H9 (cell line): Measurements from ENCODE around the gene EFNA5. TPM values are rescaled to one million over a fixed set of nuclear protein-coding genes. Genes with fewer than 3 reads are reported as not detected.

ENCODE experiments used
- DNase-seq: peaks from one replicate; pipeline ENCODE4 v3.0.0-alpha.2; 2017
- H2AFZ ChIP-seq: one replicate; pipeline ENCODE4 v1.6.1; 2013; ENCODE audit warnings: mild to moderate bottlenecking, low read length, control low read depth, moderate library complexity
- H2AK5ac ChIP-seq: 2 replicates; pipeline ENCODE4 v1.6.1; 2013; ENCODE audit warnings: low read length, control low read depth, mixed read lengths; ENCODE audit not compliant: insufficient read length
- H2BK120ac ChIP-seq: one replicate; pipeline ENCODE4 v1.6.1; 2013; ENCODE audit warnings: low read depth, mild to moderate bottlenecking, low read length, control low read depth, inconsistent platforms; ENCODE audit not compliant: poor library complexity, severe bottlenecking
- H2BK12ac ChIP-seq: 2 replicates; pipeline ENCODE4 v1.6.1; 2013; ENCODE audit warnings: low read length, control low read depth, mixed read lengths, low read depth; ENCODE audit not compliant: insufficient read length
- H2BK15ac ChIP-seq: 2 replicates; pipeline ENCODE4 v1.6.1; 2013; ENCODE audit warnings: low read depth, low read length, control low read depth
- H2BK20ac ChIP-seq: one replicate; pipeline ENCODE4 v1.6.1; 2013; ENCODE audit warnings: low read depth, mild to moderate bottlenecking, low read length, control low read depth, inconsistent platforms; ENCODE audit not compliant: poor library complexity, severe bottlenecking
- H2BK5ac ChIP-seq: 2 replicates; pipeline ENCODE4 v1.6.1; 2013; ENCODE audit warnings: low read length, control low read depth, mixed read lengths; ENCODE audit not compliant: insufficient read length
- H3K14ac ChIP-seq: 2 replicates; pipeline ENCODE4 v1.6.1; 2013; ENCODE audit warnings: low read length, control low read depth; ENCODE audit not compliant: insufficient read depth
- H3K18ac ChIP-seq: 2 replicates; pipeline ENCODE4 v1.6.1; 2013; ENCODE audit warnings: low read depth, mild to moderate bottlenecking, mixed read lengths, low read length, control low read depth; ENCODE audit not compliant: insufficient read length
- H3K23ac ChIP-seq: 2 replicates; pipeline ENCODE4 v1.6.1; 2013; ENCODE audit warnings: low read length, control low read depth, mixed read lengths, low read depth; ENCODE audit not compliant: insufficient read length
- H3K23me2 ChIP-seq: 2 replicates; pipeline ENCODE4 v1.6.1; 2013; ENCODE audit warnings: low read depth, mild to moderate bottlenecking, mixed read lengths, low read length, control low read depth; ENCODE audit not compliant: insufficient read length, poor library complexity, severe bottlenecking
- H3K27ac ChIP-seq: 2 replicates; pipeline ENCODE4 v1.5.1; 2013; ENCODE audit warnings: low read length, control low read depth, mixed read lengths, low read depth; ENCODE audit not compliant: insufficient read length
- H3K27me3 ChIP-seq: 2 replicates; pipeline ENCODE4 v1.6.1; 2013; ENCODE audit warnings: low read length, control low read depth, inconsistent platforms; ENCODE audit not compliant: insufficient read depth
- H3K4ac ChIP-seq: 2 replicates; pipeline ENCODE4 v1.6.1; 2013; ENCODE audit warnings: low read depth, mild to moderate bottlenecking, control low read depth, inconsistent platforms, low read length, moderate library complexity
- H3K4me1 ChIP-seq: 2 replicates; pipeline ENCODE4 v1.6.1; 2013; ENCODE audit warnings: low read length, control low read depth, inconsistent platforms; ENCODE audit not compliant: insufficient read depth
- H3K4me2 ChIP-seq: 2 replicates; pipeline ENCODE4 v1.6.1; 2013; ENCODE audit warnings: low read length, control low read depth, mixed read lengths; ENCODE audit not compliant: insufficient read length, insufficient read depth
- H3K56ac ChIP-seq: 2 replicates; pipeline ENCODE4 v1.6.1; 2013; ENCODE audit warnings: low read depth, mild to moderate bottlenecking, mixed read lengths, low read length, control low read depth; ENCODE audit not compliant: insufficient read length
- H3K79me1 ChIP-seq: 2 replicates; pipeline ENCODE4 v1.6.1; 2013; ENCODE audit warnings: low read depth, mild to moderate bottlenecking, moderate library complexity, low read length, control low read depth, inconsistent platforms; ENCODE audit not compliant: insufficient read depth, poor library complexity, severe bottlenecking
- H3K79me2 ChIP-seq: 2 replicates; pipeline ENCODE4 v1.6.1; 2013; ENCODE audit warnings: low read length, control low read depth, inconsistent platforms; ENCODE audit not compliant: insufficient read depth
- H3K9ac ChIP-seq: 2 replicates; pipeline ENCODE4 v1.6.1; 2013; ENCODE audit warnings: low read length, control low read depth, mixed read lengths; ENCODE audit not compliant: insufficient read length; ENCODE audit errors: extremely low read depth
- H3K9me3 ChIP-seq: one replicate; pipeline ENCODE4 v1.6.1; 2013; ENCODE audit warnings: low read depth, low read length, inconsistent platforms; ENCODE audit not compliant: control insufficient read depth
- H3T11ph ChIP-seq: one replicate; pipeline ENCODE4 v1.6.1; 2013; ENCODE audit warnings: mild to moderate bottlenecking, low read length, control low read depth, inconsistent platforms
- H4K20me1 ChIP-seq: one replicate; pipeline ENCODE4 v1.6.1; 2013; ENCODE audit not compliant: control insufficient read depth, insufficient read length, insufficient read depth
- H4K5ac ChIP-seq: 2 replicates; pipeline ENCODE4 v1.6.1; 2013; ENCODE audit warnings: low read depth, mild to moderate bottlenecking, mixed read lengths, low read length, control low read depth; ENCODE audit not compliant: insufficient read length
- H4K8ac ChIP-seq: replicated peaks from 2 replicates; pipeline ENCODE4 v1.6.1; 2013; ENCODE audit warnings: low read length, control low read depth, mixed read lengths, low read depth; ENCODE audit not compliant: insufficient read length
- H4K91ac ChIP-seq: 2 replicates; pipeline ENCODE4 v1.6.1; 2013; ENCODE audit warnings: low read depth, mild to moderate bottlenecking, moderate library complexity, mixed read lengths, low read length, control low read depth; ENCODE audit not compliant: insufficient read length
- H3K27ac Mint-ChIP-seq, 3 experiments: 2 replicates in 2 of 3; 3 replicates in 1 of 3; pipeline ENCODE4 v1.8.0; 2020 to 2021; ENCODE audit warnings: mixed read lengths in 3 of 3, mild to moderate bottlenecking in 1 of 3, moderate library complexity in 1 of 3
- H3K27me3 Mint-ChIP-seq: 2 replicates; pipeline ENCODE4 v1.8.0; 2021; ENCODE audit warnings: low read depth, mild to moderate bottlenecking, moderate library complexity, mixed read lengths
- H3K36me3 Mint-ChIP-seq, 3 experiments: 2 replicates in 2 of 3; 3 replicates in 1 of 3; pipeline ENCODE4 v1.8.0; 2020 to 2021; ENCODE audit warnings: low read depth in 3 of 3, mixed read lengths in 3 of 3; ENCODE audit not compliant: insufficient read depth in 1 of 3
- H3K4me1 Mint-ChIP-seq, 2 experiments: 2 replicates each; pipeline ENCODE4 v1.8.0; 2020; ENCODE audit warnings: mixed read lengths in 2 of 2
- H3K4me3 Mint-ChIP-seq, 2 experiments: 2 replicates in 1 of 2; 3 replicates in 1 of 2; pipeline ENCODE4 v1.8.0; 2020 to 2021; ENCODE audit warnings: mild to moderate bottlenecking in 2 of 2, mixed read lengths in 2 of 2, moderate library complexity in 1 of 2
- H3K9me3 Mint-ChIP-seq, 2 experiments: 2 replicates in 1 of 2; 3 replicates in 1 of 2; pipeline ENCODE4 v1.8.0; 2020; ENCODE audit warnings: mild to moderate bottlenecking in 2 of 2, mixed read lengths in 2 of 2, moderate library complexity in 1 of 2
- CTCF ChIP-seq: fragments of 200-600 bp; sonication (generic); conservative IDR thresholded peaks from 3 replicates; pipeline ENCODE4 v1.8.0; 2021; ENCODE audit warnings: antibody characterized with exemption, mild to moderate bottlenecking
- WGBS: extraction: QIAGEN DNeasy Blood & Tissue Kit; methylation state at CpG from one replicate; pipeline ENCODE4 v1.1.7; 2013; ENCODE audit warnings: missing lambda C conversion rate, low lambda C conversion rate, mixed read lengths; ENCODE audit not compliant: insufficient read length; ENCODE audit errors: extremely low coverage; 5-methylcytosine and 5-hydroxymethylcytosine counted together
- total RNA-seq: library from RNA; stranded (reverse); gene quantifications from 2 replicates; pipeline ENCODE4 v1.2.1, GENCODE V29; 2021

Gene EFNA5
- total RNA-seq, 1 experiment from 2014 or later, result 20.4 TPM

DNA sequence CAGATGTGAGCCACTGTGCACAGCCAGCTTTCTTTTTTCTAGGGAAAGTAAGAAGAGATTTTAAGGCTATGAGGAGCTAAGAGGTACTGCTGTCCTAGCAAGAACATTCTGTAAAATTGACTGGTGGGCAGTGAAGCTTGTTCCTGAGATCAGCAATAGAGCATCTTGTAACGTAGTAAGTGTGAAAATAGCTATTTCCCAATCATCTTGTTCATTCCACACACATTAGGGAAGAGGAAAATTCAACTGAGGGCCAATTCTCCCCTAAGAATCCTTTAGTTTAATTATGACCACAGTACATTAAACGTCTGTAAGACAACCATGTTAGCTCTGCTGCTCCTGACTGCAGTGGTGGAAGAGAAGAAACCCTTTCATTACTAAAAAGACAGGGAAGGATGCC is 246.2 kb downstream of the EFNA5 start:
- DNase-seq, result no peak
- peaks cover 6 to 8% of the 10 kb centered on the region in 2 experiments for H3K4me1 Mint-ChIP-seq

More for the DNA sequence above, 246.2 kb downstream of the EFNA5 start:
- no peaks in the 10 kb centered on the region for H3K79me1 ChIP-seq
- H3K18ac ChIP-seq, result no peak overlapping the region
- no peak overlapping the region for H2BK20ac ChIP-seq
- H3K9me3 ChIP-seq, result no peaks in the 10 kb centered on the region
- H3K36me3 Mint-ChIP-seq, result peaks cover 0 to 6% (median 5%) of the 10 kb centered on the region in 3 experiments; a peak in 2 of 7 replicates
- no peak overlapping the region for H3K14ac ChIP-seq
- H3K27me3 Mint-ChIP-seq, result no peaks in the 10 kb centered on the region
- TF ChIP-seq CTCF, result no peak
- no peak overlapping the region for H3K56ac ChIP-seq
- H2BK5ac ChIP-seq, result no peak overlapping the region
- no peak overlapping the region for H2BK15ac ChIP-seq
- H3K4me3 Mint-ChIP-seq, result no peak overlapping the region
- H4K91ac ChIP-seq, result no peak overlapping the region
- no peak overlapping the region for H2AK5ac ChIP-seq
- no peaks in the 10 kb centered on the region for H4K20me1 ChIP-seq
- H3K23me2 ChIP-seq, result no peaks in the 10 kb centered on the region
- H3K27ac ChIP-seq, result no peak overlapping the region
- H3K9me3 Mint-ChIP-seq, result no peaks in the 10 kb centered on the region
- H3K9ac ChIP-seq, result no peak overlapping the region
- H3K4me1 ChIP-seq, result no peaks in the 10 kb centered on the region
- H3K23ac ChIP-seq, result no peak overlapping the region
- H3K27ac Mint-ChIP-seq, result no peak overlapping the region
- H3K79me2 ChIP-seq, result no peaks in the 10 kb centered on the region
- H2AFZ ChIP-seq, result no peak overlapping the region
- no peak overlapping the region for H3K4ac ChIP-seq
- H3T11ph ChIP-seq, result no peak overlapping the region
- no peak overlapping the region for H3K4me2 ChIP-seq
- no peak overlapping the region for H2BK120ac ChIP-seq
- WGBS, result no CpG with 5 or more reads among the region's 2 CpGs
- no peak overlapping the region for H4K8ac ChIP-seq
- no peaks in the 10 kb centered on the region for H3K27me3 ChIP-seq
- no peak overlapping the region for H2BK12ac ChIP-seq
- no peak overlapping the region for H4K5ac ChIP-seq
